OCI-LY3 (cell line): Measurements from ENCODE around the gene TXNL4B.

Source experiments
- CTCF ChIP-seq: fragments of 200-600, 300-600 bp; sonication (generic); IDR thresholded peaks from 2 replicates; pipeline ENCODE4 v1.5.1; 2014; ENCODE audit warnings: antibody characterized with exemption, low read length, low read depth
- EZH2phosphoT487 ChIP-seq: fragments of 200-600 bp; shearing (Covaris generic); IDR thresholded peaks from 2 replicates; pipeline ENCODE4 v1.6.1; 2018; ENCODE audit warnings: antibody characterized with exemption, mixed run types, low read depth

GRCh38 chr16:72068930-72069329 is 24.5 kb downstream of the TXNL4B start:
- TF ChIP-seq CTCF: no peak
- TF ChIP-seq EZH2phosphoT487: no peak
